Lower lobe of right lung (tissue), 2 donors: ENCODE data around the gene PI4KB. TPM values are rescaled to one million over a fixed set of nuclear protein-coding genes. Genes with fewer than 3 reads are reported as not detected.

Experiments used
- ATAC-seq, 2 donors: fragments of 200-7000 bp; cut with Tn5 transposase; one replicate each; pipeline ENCODE4 v1.9.1; 2020 to 2022; ENCODE audit warnings: mild to moderate bottlenecking in 2 of 2, moderate library complexity in 2 of 2
- DNase-seq: peaks from one replicate; pipeline ENCODE4 v3.0.0-alpha.2; 2020
- H3K27ac ChIP-seq: fragments of 200-600 bp; one replicate; pipeline ENCODE4 v1.8.0; 2022
- H3K27me3 ChIP-seq: fragments of 200-600 bp; one replicate; pipeline ENCODE4 v1.8.0; 2022; ENCODE audit warnings: low read depth
- H3K36me3 ChIP-seq: fragments of 200-600 bp; one replicate; pipeline ENCODE4 v1.8.0; 2022; ENCODE audit warnings: mild to moderate bottlenecking
- H3K4me1 ChIP-seq: fragments of 200-600 bp; one replicate; pipeline ENCODE4 v1.8.0; 2022
- H3K4me3 ChIP-seq: fragments of 200-600 bp; one replicate; pipeline ENCODE4 v1.8.0; 2022; ENCODE audit warnings: mild to moderate bottlenecking
- H3K9me3 ChIP-seq: fragments of 200-600 bp; one replicate; pipeline ENCODE4 v1.8.0; 2022
- CTCF ChIP-seq: fragments of 200-600 bp; IDR thresholded peaks from one replicate; pipeline ENCODE4 v1.8.0; 2022; ENCODE audit warnings: antibody characterized with exemption, mild to moderate bottlenecking
- intact Hi-C: fragments of 100-400 bp; cut with DNase I; formaldehyde crosslinking; loops from one replicate; pipeline ENCODE4 v1.11.0; 2022
- total RNA-seq: library from RNA; stranded (reverse); fragmentation: NEBNext Ultra II Directional; extraction: Animal tissue kit (Norgen Biotek cat#: 25700); gene quantifications from one replicate; pipeline ENCODE4 v1.2.1, GENCODE V29; 2021
- donor health status: DM: no; HTN: yes; CAD: no; lungs with severe emphysema.

The PI4KB gene
- total RNA-seq, 1 donor from 2014 or later: 66.0 TPM

- Histone ChIP-seq H3K9me3 (no peaks in the 10 kb centered on the region), H3K27ac (no peak overlapping the region), H3K27me3 (no peaks in the 10 kb centered on the region), H3K36me3 (peaks cover 95% of the 10 kb centered on the region), H3K4me1 (peaks cover 10% of the 10 kb centered on the region), H3K4me3 (no peak overlapping the region)
- intact Hi-C loops: no loop called here
- no peak for TF ChIP-seq CTCF
- ATAC-seq: no peak
- no peak for DNase-seq
Measured at GRCh38 chr1:151318975-151319374, 8.2 kb downstream of the PI4KB start.

GRCh38 chr1:151315565-151316235 is 11.5 kb downstream of the PI4KB start:
- no peak for TF ChIP-seq CTCF
- H3K27me3 ChIP-seq: no peaks in the 10 kb centered on the region
- DNase-seq (no peak), ATAC-seq (no peak)
- no peaks in the 10 kb centered on the region for H3K9me3 ChIP-seq
- peaks cover 96% of the 10 kb centered on the region for H3K36me3 ChIP-seq
- peaks cover 42% of the 10 kb centered on the region for H3K4me1 ChIP-seq
- no peak overlapping the region for H3K27ac ChIP-seq
- no peak overlapping the region for H3K4me3 ChIP-seq
- intact Hi-C loops: no loop called here

GRCh38 chr1:151314137-151314875 is 12.9 kb downstream of the PI4KB start:
- Histone ChIP-seq H3K36me3 (peaks cover 96% of the 10 kb centered on the region), H3K4me1 (peaks cover 55% of the 10 kb centered on the region), H3K9me3 (no peaks in the 10 kb centered on the region), H3K27me3 (no peaks in the 10 kb centered on the region), H3K4me3 (no peak overlapping the region), H3K27ac (peak overlapping the region; percentile 13)
- intact Hi-C loops: no loop called here
- peak; percentile 51 for DNase-seq
- TF ChIP-seq CTCF: no peak
- peak; percentile 62 for ATAC-seq

- no peaks in the 10 kb centered on the region for H3K9me3 ChIP-seq
- H3K4me3 ChIP-seq: no peak overlapping the region
- peaks cover 96% of the 10 kb centered on the region for H3K36me3 ChIP-seq
- TF ChIP-seq CTCF: no peak
- intact Hi-C loops: no loop called here
- no peaks in the 10 kb centered on the region for H3K27me3 ChIP-seq
- H3K27ac ChIP-seq: peak overlapping the region; percentile 13
- ATAC-seq (no peak), DNase-seq (no peak)
- H3K4me1 ChIP-seq: peaks cover 60% of the 10 kb centered on the region
Measured at GRCh38 chr1:151313501-151313900, 13.7 kb downstream of the PI4KB start.

GRCh38 chr1:151312826-151313225 is 14.4 kb downstream of the PI4KB start:
- no peak overlapping the region for H3K4me3 ChIP-seq
- H3K36me3 ChIP-seq: peaks cover 99% of the 10 kb centered on the region
- intact Hi-C loops: no loop called here
- no peaks in the 10 kb centered on the region for H3K27me3 ChIP-seq
- H3K4me1 ChIP-seq: peaks cover 60% of the 10 kb centered on the region
- no peak for TF ChIP-seq CTCF
- ATAC-seq (no peak), DNase-seq (no peak)
- no peak overlapping the region for H3K27ac ChIP-seq
- H3K9me3 ChIP-seq: no peaks in the 10 kb centered on the region
